CD14-positive monocyte (primary cell): ENCODE data around the gene AGPAT2. TPM values are rescaled to one million over a fixed set of nuclear protein-coding genes. Genes with fewer than 3 reads are reported as not detected.

Experiments
- DNase-seq, 3 donors: peaks; one replicate each; pipeline ENCODE4 v3.0.0-alpha.2; 2011 to 2022
- H2AFZ ChIP-seq: 2 replicates; pipeline ENCODE4 v1.6.0; 2012; ENCODE audit warnings: mild to moderate bottlenecking, low read depth, low read length, inconsistent platforms; ENCODE audit not compliant: insufficient read depth, poor library complexity, severe bottlenecking
- H3K27ac ChIP-seq, 2 donors: 1 replicate in 1 of 2; 2 replicates in 1 of 2; pipeline ENCODE4 v1.5.1; 2012 to 2013; ENCODE audit warnings: low read length in 2 of 2, control low read depth in 1 of 2, inconsistent platforms in 1 of 2, low read depth in 1 of 2, mild to moderate bottlenecking in 1 of 2
- H3K27me3 ChIP-seq, 2 donors: one replicate each; pipeline versions ENCODE4 v1.6.0 to v1.6.1; 2011 to 2013; ENCODE audit warnings: low read length in 2 of 2; ENCODE audit not compliant: control insufficient read depth in 2 of 2, insufficient read depth in 2 of 2
- H3K36me3 ChIP-seq, 2 donors: replicated peaks in 1 of 2; 1 replicate in 1 of 2; 2 replicates in 1 of 2; pipeline versions ENCODE4 v1.5.1 to v1.6.1; 2012 to 2013; ENCODE audit warnings: low read length in 2 of 2, control low read depth in 1 of 2, inconsistent platforms in 1 of 2, mild to moderate bottlenecking in 1 of 2; ENCODE audit not compliant: insufficient read depth in 2 of 2, control insufficient read depth in 1 of 2
- H3K4me1 ChIP-seq, 2 donors: 1 replicate in 1 of 2; 2 replicates in 1 of 2; pipeline versions ENCODE4 v1.5.1 to v1.6.1; 2012 to 2013; ENCODE audit warnings: low read length in 2 of 2, control low read depth in 1 of 2, inconsistent platforms in 1 of 2, mild to moderate bottlenecking in 1 of 2, moderate library complexity in 1 of 2; ENCODE audit not compliant: insufficient read depth in 2 of 2, control insufficient read depth in 1 of 2
- H3K4me2 ChIP-seq: replicated peaks from 2 replicates; pipeline ENCODE3; 2012; ENCODE audit warnings: low read length, moderate library complexity, mild to moderate bottlenecking; ENCODE audit not compliant: poor library complexity, severe bottlenecking; ENCODE audit errors: extremely low read depth
- H3K4me3 ChIP-seq, 3 experiments: fragments of 200-600 bp in 1 of 3; sonication (generic) in 1 of 3; replicated peaks in 1 of 3; 1 replicate in 2 of 3; 2 replicates in 1 of 3; pipeline ENCODE4 v1.5.1; 2011 to 2013; ENCODE audit warnings: low read length in 3 of 3, mild to moderate bottlenecking in 3 of 3, control low read depth in 2 of 3, low read depth in 2 of 3, inconsistent platforms in 1 of 3, moderate library complexity in 1 of 3
- H3K79me2 ChIP-seq: 2 replicates; pipeline ENCODE4 v1.6.0; 2012; ENCODE audit warnings: mild to moderate bottlenecking, control low read depth, inconsistent platforms, low read length, moderate library complexity; ENCODE audit not compliant: insufficient read depth
- H3K9ac ChIP-seq: 2 replicates; pipeline ENCODE4 v1.6.0; 2017; ENCODE audit warnings: low read length, mild to moderate bottlenecking; ENCODE audit not compliant: insufficient read depth, poor library complexity, severe bottlenecking
- H3K9me3 ChIP-seq, 2 donors: replicated peaks in 1 of 2; 1 replicate in 1 of 2; 2 replicates in 1 of 2; pipeline versions ENCODE4 v1.5.1 to v1.6.1; 2012 to 2013; ENCODE audit warnings: low read length in 2 of 2, control low read depth in 1 of 2; ENCODE audit not compliant: control insufficient read depth in 1 of 2, insufficient read depth in 1 of 2
- H4K20me1 ChIP-seq: 2 replicates; pipeline ENCODE4 v1.6.0; 2012; ENCODE audit warnings: mild to moderate bottlenecking, low read length, control low read depth, moderate library complexity; ENCODE audit not compliant: insufficient read depth
- H3K27ac Mint-ChIP-seq, 7 donors: one replicate each; pipeline ENCODE4 v1.8.0; 2020; ENCODE audit warnings: mild to moderate bottlenecking in 7 of 7, mixed read lengths in 7 of 7, moderate library complexity in 6 of 7, inconsistent platforms in 2 of 7
- H3K27me3 Mint-ChIP-seq, 3 donors: one replicate each; pipeline ENCODE4 v1.8.0; 2021 to 2022; ENCODE audit warnings: low read depth in 3 of 3, mild to moderate bottlenecking in 3 of 3, mixed read lengths in 3 of 3, moderate library complexity in 3 of 3, inconsistent platforms in 1 of 3
- H3K36me3 Mint-ChIP-seq, 2 donors: one replicate each; pipeline ENCODE4 v1.8.0; 2020; ENCODE audit warnings: mixed read lengths in 2 of 2, inconsistent platforms in 1 of 2, mild to moderate bottlenecking in 1 of 2
- H3K4me1 Mint-ChIP-seq: one replicate; pipeline ENCODE4 v1.8.0; 2020; ENCODE audit warnings: mild to moderate bottlenecking, mixed read lengths
- H3K4me3 Mint-ChIP-seq, 2 donors: one replicate each; pipeline ENCODE4 v1.8.0; 2020; ENCODE audit warnings: mild to moderate bottlenecking in 2 of 2, mixed read lengths in 2 of 2, moderate library complexity in 1 of 2
- H3K9me3 Mint-ChIP-seq, 7 donors: one replicate each; pipeline ENCODE4 v1.8.0; 2020 to 2022; ENCODE audit warnings: mixed read lengths in 7 of 7, mild to moderate bottlenecking in 6 of 7, moderate library complexity in 6 of 7, inconsistent platforms in 2 of 7
- WGBS: methylation state at CpG from one replicate; pipeline ENCODE4 v1.1.5; 2013; ENCODE audit warnings: missing lambda C conversion rate; ENCODE audit not compliant: insufficient coverage; 5-methylcytosine and 5-hydroxymethylcytosine counted together
- intact Hi-C, 2 donors: fragments of 100-400 bp; cut with micrococcal nuclease; formaldehyde crosslinking; loops; one replicate each; pipeline versions ENCODE4 v1.15.0 to v1.15.1; 2023
- polyA plus RNA-seq, 3 donors: library from polyadenylated mRNA; depleted of rRNA in 1 of 3; unstranded in 2 of 3; stranded (reverse) in 1 of 3; fragments of 300-500 nt in 2 of 3; fragments of >200 nt in 1 of 3; fragmentation: Illumina TruSeq in 2 of 3; gene quantifications; 1 replicate in 2 of 3; 2 replicates in 1 of 3; pipeline ENCODE4 v1.2.3, GENCODE V29; 2012 to 2021
- TF ChIP-seq, protein P1 (sequence below): fragments of 200-600 bp; IDR thresholded peaks from one replicate; pipeline ENCODE4 v1.8.0; 2022; ENCODE audit warnings: antibody characterized with exemption, mild to moderate bottlenecking

The AGPAT2 gene
- polyA plus RNA-seq, 3 donors, result 80.1 to 139 (median 116) TPM

DNA sequence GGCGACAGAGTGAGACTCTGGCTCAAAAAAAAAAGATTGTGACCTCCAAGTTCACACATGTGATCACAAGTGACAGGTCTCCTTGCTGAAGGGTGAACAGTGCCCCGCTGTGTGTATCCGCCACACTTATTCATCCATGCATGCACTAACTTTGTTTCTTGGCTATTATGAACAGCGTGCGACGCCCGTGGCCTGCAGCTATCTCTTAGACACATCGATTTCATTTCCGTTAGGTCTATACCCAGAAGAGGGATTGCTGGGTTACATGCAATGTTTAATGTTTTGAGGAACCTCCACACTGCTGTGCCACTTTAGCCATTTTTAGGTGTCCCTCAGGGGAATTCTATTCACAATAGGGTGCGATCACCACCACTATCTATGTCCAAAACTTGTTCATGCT, 36.6 kb downstream of the AGPAT2 start:
- Histone ChIP-seq H3K27ac (no peak overlapping the region), H3K4me2 (no peak overlapping the region), H3K4me1 (peaks cover 38 to 42% of the 10 kb centered on the region in 2 donors), H3K4me3 (no peak overlapping the region), H3K9ac (no peak overlapping the region), H3K36me3 (no peaks in the 10 kb centered on the region), H4K20me1 (no peaks in the 10 kb centered on the region), H3K9me3 (no peaks in the 10 kb centered on the region), H3K79me2 (no peaks in the 10 kb centered on the region), H2AFZ (no peak overlapping the region), H3K27me3 (peaks cover 0 to 39% of the 10 kb centered on the region in 2 donors)
- intact Hi-C loops, result no loop called here
- no peak overlapping the region for H3K27ac Mint-ChIP-seq
- no peak overlapping the region for H3K4me3 Mint-ChIP-seq
- peaks cover 0 to 2% (median 0%) of the 10 kb centered on the region in 7 donors for H3K9me3 Mint-ChIP-seq
- TF ChIP-seq, protein P1, sequence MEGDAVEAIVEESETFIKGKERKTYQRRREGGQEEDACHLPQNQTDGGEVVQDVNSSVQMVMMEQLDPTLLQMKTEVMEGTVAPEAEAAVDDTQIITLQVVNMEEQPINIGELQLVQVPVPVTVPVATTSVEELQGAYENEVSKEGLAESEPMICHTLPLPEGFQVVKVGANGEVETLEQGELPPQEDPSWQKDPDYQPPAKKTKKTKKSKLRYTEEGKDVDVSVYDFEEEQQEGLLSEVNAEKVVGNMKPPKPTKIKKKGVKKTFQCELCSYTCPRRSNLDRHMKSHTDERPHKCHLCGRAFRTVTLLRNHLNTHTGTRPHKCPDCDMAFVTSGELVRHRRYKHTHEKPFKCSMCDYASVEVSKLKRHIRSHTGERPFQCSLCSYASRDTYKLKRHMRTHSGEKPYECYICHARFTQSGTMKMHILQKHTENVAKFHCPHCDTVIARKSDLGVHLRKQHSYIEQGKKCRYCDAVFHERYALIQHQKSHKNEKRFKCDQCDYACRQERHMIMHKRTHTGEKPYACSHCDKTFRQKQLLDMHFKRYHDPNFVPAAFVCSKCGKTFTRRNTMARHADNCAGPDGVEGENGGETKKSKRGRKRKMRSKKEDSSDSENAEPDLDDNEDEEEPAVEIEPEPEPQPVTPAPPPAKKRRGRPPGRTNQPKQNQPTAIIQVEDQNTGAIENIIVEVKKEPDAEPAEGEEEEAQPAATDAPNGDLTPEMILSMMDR, result no peak
- DNase-seq, result no peak
- WGBS, result 55% methylated on average over 4 of the region's 10 CpGs
- H3K4me1 Mint-ChIP-seq, result peaks cover 36% of the 10 kb centered on the region
- peaks cover 25 to 65% (median 55%) of the 10 kb centered on the region in 3 donors for H3K27me3 Mint-ChIP-seq
- H3K36me3 Mint-ChIP-seq, result peaks cover 2% of the 10 kb centered on the region in 2 donors

DNA sequence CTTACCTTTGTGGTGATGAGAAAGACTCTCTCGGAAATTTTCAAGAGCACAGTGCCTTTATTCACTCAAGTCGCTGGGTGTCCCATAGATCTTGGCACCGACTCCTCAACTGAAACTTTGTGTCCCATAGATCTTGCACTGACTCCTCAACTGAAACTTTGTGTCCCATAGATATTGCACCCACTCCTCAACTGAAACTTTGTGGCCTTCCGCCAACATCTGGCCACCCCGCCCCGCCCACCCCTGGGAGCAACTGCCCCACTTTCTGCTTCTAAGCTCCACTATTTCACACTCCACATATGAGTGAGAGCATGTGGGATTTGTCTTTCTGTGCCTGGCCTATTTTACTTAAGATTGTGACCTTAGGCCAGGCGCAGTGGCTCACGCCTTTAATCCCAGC, 37.2 kb downstream of the AGPAT2 start:
- Mint-ChIP-seq H3K9me3 (peaks cover 0 to 2% (median 0%) of the 10 kb centered on the region in 7 donors), H3K4me1 (peaks cover 37% of the 10 kb centered on the region), H3K27me3 (peaks cover 18 to 60% (median 49%) of the 10 kb centered on the region in 3 donors), H3K4me3 (no peak overlapping the region), H3K27ac (no peak overlapping the region), H3K36me3 (peaks cover 2% of the 10 kb centered on the region in 2 donors)
- H3K9ac ChIP-seq, result no peak overlapping the region
- no peak overlapping the region for H3K4me2 ChIP-seq
- no peak for DNase-seq
- TF ChIP-seq, protein P1, result no peak
- peaks cover 0 to 33% of the 10 kb centered on the region in 2 donors for H3K27me3 ChIP-seq
- no peak overlapping the region for H3K27ac ChIP-seq
- no peak overlapping the region for H2AFZ ChIP-seq
- peaks cover 41 to 43% of the 10 kb centered on the region in 2 donors for H3K4me1 ChIP-seq
- H4K20me1 ChIP-seq, result no peaks in the 10 kb centered on the region
- H3K4me3 ChIP-seq, result no peak overlapping the region
- intact Hi-C loops, result no loop called here
- no peaks in the 10 kb centered on the region for H3K79me2 ChIP-seq
- no peaks in the 10 kb centered on the region for H3K9me3 ChIP-seq
- no peaks in the 10 kb centered on the region for H3K36me3 ChIP-seq
- 82% methylated on average over 5 of the region's 8 CpGs for WGBS
